Tibial nerve (tissue), 4 donors: ENCODE results near the gene ALK. TPM values are rescaled to one million over a fixed set of nuclear protein-coding genes. Genes with fewer than 3 reads are reported as not detected.

Experiments used
- DNase-seq, 2 donors: peaks; one replicate each; pipeline ENCODE4 v3.0.0-alpha.2; 2019; ENCODE audit warnings: low spot score in 2 of 2
- H3K27ac ChIP-seq, 4 donors: fragments of 200-600 bp; sonication (generic) in 3 of 4; one replicate each; pipeline ENCODE4 v1.5.1; 2017 to 2019; ENCODE audit warnings: mild to moderate bottlenecking in 1 of 4
- H3K27me3 ChIP-seq, 2 donors: fragments of 200-600 bp; sonication (generic) in 1 of 2; one replicate each; pipeline versions ENCODE4 v1.5.1 to v1.6.0; 2017 to 2019
- H3K36me3 ChIP-seq, 3 donors: fragments of 200-600 bp; sonication (generic); one replicate each; pipeline ENCODE4 v1.5.1; 2018 to 2019
- H3K4me1 ChIP-seq, 4 donors: fragments of 200-600 bp; sonication (generic) in 3 of 4; one replicate each; pipeline ENCODE4 v1.5.1; 2017 to 2019
- H3K4me3 ChIP-seq, 4 donors: fragments of 200-600 bp; sonication (generic) in 3 of 4; one replicate each; pipeline ENCODE4 v1.5.1; 2017 to 2019; ENCODE audit warnings: mild to moderate bottlenecking in 1 of 4, moderate library complexity in 1 of 4
- H3K9me3 ChIP-seq, 4 donors: fragments of 200-600 bp; sonication (generic) in 3 of 4; one replicate each; pipeline ENCODE4 v1.5.1; 2017 to 2019
- CTCF ChIP-seq, 5 experiments: fragments of 200-600 bp in 3 of 5; fragments of 450-650 bp in 2 of 5; sonication (generic) in 3 of 5; IDR thresholded peaks; one replicate each; pipeline ENCODE4 v1.5.1; 2016 to 2019; ENCODE audit warnings: antibody characterized with exemption in 5 of 5, mild to moderate bottlenecking in 3 of 5, moderate library complexity in 2 of 5
- EP300 ChIP-seq, 2 donors: sonication (generic); formaldehyde crosslinking; IDR thresholded peaks; one replicate each; pipeline ENCODE4 v1.6.1; 2017; ENCODE audit warnings: antibody characterized with exemption in 2 of 2, mild to moderate bottlenecking in 1 of 2
- POLR2A ChIP-seq, 2 donors: fragments of 450-650 bp; IDR thresholded peaks; one replicate each; pipeline ENCODE4 v1.6.1; 2017; ENCODE audit warnings: antibody characterized with exemption in 2 of 2, mild to moderate bottlenecking in 2 of 2, moderate library complexity in 2 of 2
- WGBS, 2 donors: methylation state at CpG; one replicate each; pipeline ENCODE4 v1.1.5; 2018; 5-methylcytosine and 5-hydroxymethylcytosine counted together
- total RNA-seq, 4 donors: library from RNA; depleted of rRNA; stranded (reverse); fragments of >200 nt; gene quantifications; one replicate each; pipeline ENCODE4 v1.1.0, GENCODE V29; 2016

The ALK gene
- total RNA-seq, 4 donors from 2014 or later: 0.39 to 4.8 (median 0.66) TPM

GRCh38 chr2:29766191-29766590 is 155.2 kb downstream of the ALK start:
- Histone ChIP-seq H3K27me3 (no peaks in the 10 kb centered on the region), H3K27ac (no peak overlapping the region), H3K36me3 (no peaks in the 10 kb centered on the region), H3K9me3 (no peaks in the 10 kb centered on the region), H3K4me3 (no peak overlapping the region), H3K4me1 (no peaks in the 10 kb centered on the region)
- TF ChIP-seq POLR2A (IDR thresholded peaks at IDR 0.05) (no peak), EP300 (IDR thresholded peaks at IDR 0.05) (no peak), CTCF (IDR thresholded peaks at IDR 0.05) (no peak)
- DNase-seq: no peak
- 58% methylated on average over 1 of the region's 1 CpG for WGBS, 2 donors

- TF ChIP-seq POLR2A (IDR thresholded peaks at IDR 0.05) (no peak), CTCF (IDR thresholded peaks at IDR 0.05) (no peak), EP300 (IDR thresholded peaks at IDR 0.05) (no peak)
- Histone ChIP-seq H3K4me1 (no peaks in the 10 kb centered on the region), H3K27me3 (no peaks in the 10 kb centered on the region), H3K27ac (no peak overlapping the region), H3K4me3 (no peak overlapping the region), H3K36me3 (no peaks in the 10 kb centered on the region), H3K9me3 (no peaks in the 10 kb centered on the region)
- 60 to 82% methylated on average over 1 of the region's 1 CpG for WGBS, 2 donors
- no peak for DNase-seq
Observed at GRCh38 chr2:29765721-29766120, 155.7 kb downstream of the ALK start.

GRCh38 chr2:29763371-29763770 is 158.0 kb downstream of the ALK start:
- Histone ChIP-seq H3K9me3 (no peaks in the 10 kb centered on the region), H3K36me3 (no peaks in the 10 kb centered on the region), H3K4me1 (no peaks in the 10 kb centered on the region), H3K27ac (no peak overlapping the region), H3K4me3 (no peak overlapping the region), H3K27me3 (no peaks in the 10 kb centered on the region)
- 40 to 57% methylated on average over 3 of the region's 3 CpGs for WGBS, 2 donors
- TF ChIP-seq POLR2A (IDR thresholded peaks at IDR 0.05) (no peak), CTCF (IDR thresholded peaks at IDR 0.05) (no peak), EP300 (IDR thresholded peaks at IDR 0.05) (no peak)
- no peak for DNase-seq

- 53 to 56% methylated on average over 5 of the region's 5 CpGs for WGBS, 2 donors
- Histone ChIP-seq H3K27me3 (no peaks in the 10 kb centered on the region), H3K9me3 (no peaks in the 10 kb centered on the region), H3K4me1 (no peaks in the 10 kb centered on the region), H3K27ac (no peak overlapping the region), H3K36me3 (no peaks in the 10 kb centered on the region), H3K4me3 (no peak overlapping the region)
- TF ChIP-seq CTCF (IDR thresholded peaks at IDR 0.05): no peak
- TF ChIP-seq EP300 (IDR thresholded peaks at IDR 0.05): no peak
- TF ChIP-seq POLR2A (IDR thresholded peaks at IDR 0.05): no peak
- DNase-seq: no peak
Observed at GRCh38 chr2:29762239-29762638, 159.1 kb downstream of the ALK start.

GRCh38 chr2:29761278-29761677 is 160.1 kb downstream of the ALK start:
- H3K36me3 ChIP-seq: no peaks in the 10 kb centered on the region
- no peak for TF ChIP-seq POLR2A (IDR thresholded peaks at IDR 0.05)
- no peak for TF ChIP-seq CTCF (IDR thresholded peaks at IDR 0.05)
- no peak overlapping the region for H3K27ac ChIP-seq
- WGBS, 2 donors: 40 to 64% methylated on average over 1 of the region's 1 CpG
- DNase-seq: no peak
- H3K9me3 ChIP-seq: no peaks in the 10 kb centered on the region
- no peaks in the 10 kb centered on the region for H3K4me1 ChIP-seq
- no peak overlapping the region for H3K4me3 ChIP-seq
- H3K27me3 ChIP-seq: no peaks in the 10 kb centered on the region
